PC-9 (cell line): ENCODE results near the gene STXBP2.

Experiments
- CTCF ChIP-seq: fragments of 200-600 bp; sonication (generic); conservative IDR thresholded peaks from 2 replicates; pipeline ENCODE4 v1.6.1; 2017; ENCODE audit warnings: mixed run types, antibody characterized with exemption, mild to moderate bottlenecking, moderate library complexity
- EZH2 ChIP-seq: fragments of 200-600 bp; sonication (generic); IDR thresholded peaks from 2 replicates; pipeline ENCODE4 v1.8.0; 2017; ENCODE audit warnings: antibody characterized with exemption, low read depth

GRCh38 chr19:7624810-7625209, 12.1 kb upstream of the STXBP2 start:
- TF ChIP-seq CTCF (no peak), EZH2 (no peak)
